Stimulated activated CD8-positive, alpha-beta memory T cell treated with anti-CD3 and anti-CD28 coated beads, Interleukin-4, amount 100 ng/mL, for 48 hours (primary cell): Measurements from ENCODE around the gene CHRD.
A peak's percentile ranks its signal among the peaks of the same experiment; 100 is the strongest.

Experiments used
- DNase-seq: peaks from one replicate; pipeline ENCODE4 v3.0.0-alpha.2; 2020

The CHRD gene

DNA sequence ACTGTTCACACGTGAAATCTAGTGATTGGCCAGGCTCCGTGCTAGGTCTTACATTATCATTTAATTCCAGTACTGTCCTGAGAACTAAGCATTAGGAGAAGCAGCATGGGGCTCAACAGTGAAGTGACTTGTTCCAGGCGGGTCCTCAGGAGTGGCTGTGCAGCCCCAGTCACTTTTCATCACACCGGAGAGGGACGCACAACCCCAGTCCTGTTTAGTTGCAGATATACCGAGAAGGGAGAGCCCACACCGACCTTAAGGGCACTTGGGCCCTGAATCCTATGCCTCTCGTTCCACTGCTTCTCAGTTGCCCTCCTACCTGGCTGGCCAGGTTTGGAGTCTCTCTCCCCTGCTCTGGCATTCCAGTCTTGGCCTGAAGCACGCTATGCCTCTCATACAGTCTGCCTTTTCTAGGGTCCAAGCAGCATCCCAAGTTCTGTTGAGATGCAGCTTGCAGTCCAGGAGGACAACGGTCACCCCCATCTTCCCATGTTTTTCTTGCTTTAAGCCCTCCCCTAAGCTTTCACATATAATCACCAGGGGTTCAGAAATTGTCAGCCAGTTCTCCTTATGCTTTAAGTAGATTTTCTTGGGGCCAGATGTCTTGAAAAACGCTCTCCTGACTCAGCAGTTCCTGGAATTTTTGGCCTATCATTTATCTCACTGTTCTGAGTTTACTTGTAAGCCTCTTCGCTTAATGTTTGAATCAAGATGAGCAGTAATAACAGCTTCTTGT is 32.4 kb upstream of the CHRD start:
- DNase-seq = no peak

- no peak for DNase-seq
These were observed 31.8 kb upstream of the CHRD start for GRCh38 chr3:184348057-184348382.

GRCh38 chr3:184349563-184350470 is 30.0 kb upstream of the CHRD start:
- DNase-seq = no peak

DNA sequence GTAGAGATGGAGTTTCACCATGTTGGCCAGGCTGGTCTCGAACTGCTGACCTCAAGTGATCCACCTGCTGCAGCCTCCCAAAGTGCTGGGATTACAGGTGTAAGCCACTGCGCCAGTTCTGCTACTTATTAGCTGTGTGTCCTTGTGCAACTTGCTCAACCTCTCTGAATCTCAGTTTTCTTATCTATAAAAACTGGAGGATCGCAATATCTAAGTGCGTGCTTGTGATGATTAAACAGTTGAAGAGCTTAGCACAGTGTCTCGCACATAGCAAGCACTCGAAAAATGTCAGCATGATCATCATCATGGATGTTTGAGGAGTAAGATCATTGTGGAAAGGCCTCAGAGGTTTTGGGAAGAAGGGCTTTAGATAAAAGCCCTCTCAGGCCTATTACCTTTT is 29.2 kb upstream of the CHRD start:
- no peak for DNase-seq

- DNase-seq = no peak
These were observed 28.2 kb upstream of the CHRD start for GRCh38 chr3:184351511-184352148.

- DNase-seq = no peak
These were observed 27.6 kb upstream of the CHRD start for GRCh38 chr3:184352149-184352785.

GRCh38 chr3:184352897-184353545 is 26.8 kb upstream of the CHRD start:
- no peak for DNase-seq

DNA sequence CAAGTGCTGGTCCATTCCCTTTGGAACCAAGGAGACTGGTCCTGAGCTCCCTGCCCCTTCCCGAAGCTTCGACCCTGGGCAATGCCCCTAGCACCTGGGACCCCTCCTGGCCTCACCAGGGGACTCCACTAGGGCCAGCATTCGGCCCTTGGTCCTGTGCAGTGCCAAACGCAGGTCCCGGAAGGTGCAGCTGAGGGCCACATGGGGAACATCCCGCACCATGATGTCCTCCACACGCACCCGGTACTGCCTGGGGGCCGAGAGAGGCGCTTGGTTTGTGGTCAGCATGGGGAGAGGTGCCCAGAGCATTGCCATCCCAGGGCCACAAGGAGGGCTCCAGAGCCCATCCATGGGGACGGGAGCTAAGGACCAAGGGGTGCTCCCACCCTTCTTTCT is 26.3 kb upstream of the CHRD start:
- no peak for DNase-seq

DNA sequence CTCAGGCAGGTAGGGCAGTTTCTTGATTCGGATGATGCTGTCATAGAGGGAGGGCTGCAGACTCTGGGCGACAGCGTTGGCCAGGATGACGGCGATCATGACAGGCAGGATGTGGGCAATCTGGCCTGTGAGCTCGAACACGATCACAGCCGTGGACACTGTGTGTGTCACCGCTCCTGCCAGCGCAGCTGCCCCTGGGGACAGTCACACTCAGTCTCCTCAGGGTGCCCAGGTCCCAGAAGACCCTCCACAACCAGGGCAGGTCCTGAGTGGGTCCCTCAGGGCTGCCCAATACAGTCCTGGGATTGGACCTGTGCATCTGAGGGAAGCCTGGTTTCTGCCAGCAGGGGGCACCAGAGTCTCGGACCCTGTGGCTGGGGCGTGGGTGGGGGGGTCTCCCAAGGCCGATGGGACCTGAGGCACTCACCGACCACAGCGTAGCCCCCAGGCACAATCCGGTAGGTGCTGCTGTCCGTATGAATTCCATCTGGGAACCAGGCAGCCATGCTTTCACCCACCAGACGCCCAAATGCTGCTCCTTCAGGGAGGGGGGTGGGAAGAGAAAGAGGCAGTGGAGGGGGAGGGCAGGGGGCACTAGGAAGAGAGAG is 25.6 kb upstream of the CHRD start:
- peak; percentile 85 for DNase-seq

GRCh38 chr3:184354754-184355153 is 25.1 kb upstream of the CHRD start:
- DNase-seq = no peak

DNA sequence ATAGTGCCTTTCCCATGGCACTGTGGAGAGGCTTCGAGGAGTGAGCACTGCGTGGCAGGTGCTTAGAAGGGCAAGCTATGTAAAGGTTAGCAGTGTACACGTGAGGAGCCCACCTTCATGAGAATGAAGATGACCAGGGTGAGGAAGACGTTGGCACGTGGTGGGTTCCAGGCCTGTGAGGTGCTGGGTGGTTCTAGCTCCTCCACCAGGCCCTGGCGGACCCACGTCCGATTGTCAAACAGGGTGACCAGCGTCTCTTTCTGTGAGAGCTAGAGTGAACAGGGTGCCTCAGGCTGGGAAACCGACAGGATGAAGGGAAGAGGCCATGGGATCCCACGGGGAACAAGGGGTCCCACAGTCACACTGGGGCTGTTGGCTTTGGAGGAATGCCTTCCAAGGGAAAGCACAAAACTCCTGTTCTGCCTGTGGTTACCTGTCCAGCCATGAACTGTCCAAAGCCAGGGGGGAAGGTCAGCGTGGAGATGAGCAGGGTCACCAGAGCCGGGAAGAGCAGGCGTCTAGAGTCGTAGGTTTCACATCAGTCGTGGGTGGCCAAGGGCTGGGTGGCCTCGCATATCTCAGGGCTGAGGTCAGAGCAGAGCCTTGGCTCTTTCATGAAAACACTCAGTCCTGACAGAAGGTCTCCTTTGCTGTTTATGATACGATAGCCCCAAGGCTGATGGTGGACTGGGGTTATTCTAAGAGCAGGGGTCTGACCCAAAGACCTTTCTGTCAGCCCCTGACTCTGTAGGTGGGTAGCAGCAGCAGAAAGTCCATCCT is 24.4 kb upstream of the CHRD start:
- no peak for DNase-seq

DNA sequence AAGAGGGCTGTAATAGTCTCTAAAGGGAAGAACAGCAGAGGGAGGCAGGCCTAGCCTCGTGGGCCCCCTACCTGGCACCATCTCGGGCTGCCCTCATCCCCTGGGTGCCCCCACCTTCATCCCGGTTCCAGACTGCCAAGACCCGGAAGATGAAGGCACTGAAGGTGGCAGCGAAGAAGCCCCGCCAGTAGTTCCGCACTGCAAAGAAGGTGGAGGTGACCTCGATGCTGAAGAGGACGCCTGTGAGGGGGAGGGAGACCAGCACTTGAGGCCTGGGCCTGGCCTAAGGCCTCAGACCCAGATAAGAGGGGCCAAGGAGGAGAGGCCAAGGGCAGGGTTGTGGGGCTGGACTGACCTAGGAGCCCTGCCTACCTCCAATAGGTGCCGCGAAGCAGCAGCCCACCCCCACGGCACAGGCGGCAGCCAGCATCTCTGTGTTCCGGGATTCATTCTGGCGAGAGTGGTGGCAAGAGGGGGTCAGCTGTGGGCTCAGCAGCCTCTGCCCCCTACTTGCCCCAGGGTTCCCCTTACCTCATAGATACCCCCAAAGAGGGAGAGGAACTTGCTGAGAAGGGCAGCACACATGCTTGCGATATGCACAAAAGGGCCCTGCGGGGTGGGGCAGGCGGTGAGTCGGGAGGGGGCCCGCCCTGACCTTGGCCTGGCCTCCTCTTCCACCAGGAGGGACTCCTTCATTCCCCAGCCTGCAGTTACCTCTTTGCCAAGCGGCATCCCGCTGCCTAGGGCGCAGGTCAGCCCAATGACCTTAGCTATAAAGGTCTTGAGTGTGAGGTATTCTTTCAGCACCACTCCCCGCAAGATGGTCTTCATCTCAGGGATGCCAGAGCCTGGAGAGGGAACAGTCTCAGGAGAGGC is 22.4 kb upstream of the CHRD start:
- no peak for DNase-seq

DNA sequence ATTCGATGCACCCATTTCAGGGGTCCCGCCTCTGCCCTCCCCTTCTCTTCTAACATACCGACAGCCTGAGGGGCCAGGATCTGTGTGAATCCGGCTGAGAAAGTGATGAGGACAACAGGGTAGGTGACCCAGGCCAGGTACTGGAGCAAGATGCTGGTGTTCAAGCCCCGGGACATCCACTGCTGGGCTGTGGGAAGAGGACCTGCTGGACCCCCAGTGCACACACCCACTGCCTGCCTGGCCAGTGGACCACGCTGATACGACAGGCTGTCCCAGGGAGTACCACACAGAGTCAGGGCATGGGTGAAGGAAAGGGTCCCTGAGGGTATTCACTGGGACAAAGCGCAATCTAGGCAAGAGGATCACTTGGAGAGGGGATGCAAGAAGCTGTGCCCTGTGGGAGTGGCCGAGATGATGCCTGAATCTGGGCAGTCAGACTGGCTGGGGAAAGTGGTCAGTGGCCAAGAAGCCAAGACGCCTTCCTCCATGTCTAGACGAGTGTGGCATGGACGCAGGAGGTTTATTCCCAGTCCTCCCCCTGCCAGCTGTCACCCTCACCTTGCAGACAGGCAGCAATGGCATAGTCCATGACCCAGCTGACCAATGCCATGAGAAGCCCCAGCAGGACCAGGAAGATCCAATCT is 21.6 kb upstream of the CHRD start:
- no peak for DNase-seq

DNA sequence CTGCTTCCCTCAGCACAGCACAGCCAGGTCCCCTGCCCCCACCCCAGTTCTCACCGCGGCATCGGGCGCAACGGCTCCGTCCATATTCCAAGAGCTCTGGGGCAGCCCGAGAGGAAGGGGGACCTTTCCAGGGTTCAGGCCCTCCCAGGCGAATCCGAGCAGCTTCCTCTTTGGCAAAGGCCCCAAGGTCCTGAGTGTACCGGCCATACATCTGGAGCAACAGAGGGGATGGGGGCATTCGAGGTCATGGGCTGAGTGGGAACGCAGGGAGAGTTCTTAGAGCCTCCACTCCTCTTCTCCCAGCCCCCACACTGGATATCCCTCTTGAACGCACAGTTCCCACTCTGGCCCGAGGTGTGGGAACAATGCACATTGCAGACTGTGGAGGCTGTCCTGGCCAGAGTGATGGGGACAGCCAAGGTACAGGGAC is 20.9 kb upstream of the CHRD start:
- DNase-seq = no peak

- no peak for DNase-seq
These were observed 20.2 kb upstream of the CHRD start for GRCh38 chr3:184359610-184360009.

- DNase-seq = no peak
These were observed 19.6 kb upstream of the CHRD start for GRCh38 chr3:184360070-184360928.

GRCh38 chr3:184360929-184361531 is 18.8 kb upstream of the CHRD start:
- DNase-seq = no peak

DNA sequence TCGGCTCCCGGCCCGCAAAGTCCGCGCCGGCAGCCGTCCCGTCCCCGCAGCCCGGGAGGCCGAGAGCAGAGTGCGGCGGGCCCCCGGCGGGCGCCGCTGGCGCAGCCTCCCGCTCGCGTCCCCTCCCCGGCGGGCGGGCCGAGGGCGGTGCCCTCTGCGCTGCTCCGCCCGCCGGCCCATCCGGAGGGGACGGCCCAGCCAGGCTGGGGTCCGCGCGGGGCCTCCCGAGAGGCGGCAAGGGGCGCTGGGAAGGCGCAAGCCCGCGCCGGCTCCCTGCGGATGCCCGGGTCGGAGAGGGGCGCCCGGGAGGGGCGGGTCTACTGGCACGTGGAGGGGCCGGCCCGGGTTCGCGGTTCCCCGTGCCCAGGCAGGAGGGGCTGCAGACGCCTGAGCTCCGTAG is 18.3 kb upstream of the CHRD start, which contains the start of the genes CLCN2 and POLR2H:
Gene CLCN2, minus strand, starts transcription at position 74 of the 400 bp plus-strand sequence. CDS start 126 bp downstream, outside the sequence.
Gene POLR2H, plus strand, starts transcription at position 179 of the 400 bp plus-strand sequence. CDS start 1,783 bp downstream, outside the sequence.
- peak; percentile 61 for DNase-seq
